Measurements from ENCODE around the gene MAP1S. TPM values are rescaled to one million over a fixed set of nuclear protein-coding genes. Genes with fewer than 3 reads are reported as not detected.

Gene MAP1S
- total RNA-seq, 1 experiment from 2014 or later = 51.4 TPM

GRCh38 chr19:17695198-17695597, 24.1 kb upstream of the MAP1S start:
- H3K4me3 ChIP-seq (ENCODE audit: low read depth, low read length) = no peak overlapping the region
- no peaks in the 10 kb centered on the region for H3K27me3 ChIP-seq (replicated peaks; ENCODE audit: control insufficient read depth, insufficient read depth, low read length)
- no peak for DNase-seq
- intact Hi-C loops (cut with micrococcal nuclease; ENCODE audit: unreplicated experiment) = no loop called here
- TF ChIP-seq, protein P1, sequence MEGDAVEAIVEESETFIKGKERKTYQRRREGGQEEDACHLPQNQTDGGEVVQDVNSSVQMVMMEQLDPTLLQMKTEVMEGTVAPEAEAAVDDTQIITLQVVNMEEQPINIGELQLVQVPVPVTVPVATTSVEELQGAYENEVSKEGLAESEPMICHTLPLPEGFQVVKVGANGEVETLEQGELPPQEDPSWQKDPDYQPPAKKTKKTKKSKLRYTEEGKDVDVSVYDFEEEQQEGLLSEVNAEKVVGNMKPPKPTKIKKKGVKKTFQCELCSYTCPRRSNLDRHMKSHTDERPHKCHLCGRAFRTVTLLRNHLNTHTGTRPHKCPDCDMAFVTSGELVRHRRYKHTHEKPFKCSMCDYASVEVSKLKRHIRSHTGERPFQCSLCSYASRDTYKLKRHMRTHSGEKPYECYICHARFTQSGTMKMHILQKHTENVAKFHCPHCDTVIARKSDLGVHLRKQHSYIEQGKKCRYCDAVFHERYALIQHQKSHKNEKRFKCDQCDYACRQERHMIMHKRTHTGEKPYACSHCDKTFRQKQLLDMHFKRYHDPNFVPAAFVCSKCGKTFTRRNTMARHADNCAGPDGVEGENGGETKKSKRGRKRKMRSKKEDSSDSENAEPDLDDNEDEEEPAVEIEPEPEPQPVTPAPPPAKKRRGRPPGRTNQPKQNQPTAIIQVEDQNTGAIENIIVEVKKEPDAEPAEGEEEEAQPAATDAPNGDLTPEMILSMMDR (IDR thresholded peaks at IDR 0.05; ENCODE audit: insufficient read depth in 1 of 2, low read depth in 1 of 2, low read length in 1 of 2, severe bottlenecking in 1 of 2, unreplicated experiment in 1 of 2) = no peak
- Mint-ChIP-seq H3K4me1 (ENCODE audit: low read depth, unreplicated experiment) (no peaks in the 10 kb centered on the region), H3K36me3 (ENCODE audit: insufficient read depth, unreplicated experiment) (no peaks in the 10 kb centered on the region), H3K27me3 (ENCODE audit: insufficient read depth, unreplicated experiment) (peaks cover 34% of the 10 kb centered on the region), H3K9me3 (ENCODE audit: unreplicated experiment) (no peaks in the 10 kb centered on the region), H3K27ac (ENCODE audit: unreplicated experiment) (no peak overlapping the region), H3K4me3 (ENCODE audit: unreplicated experiment) (no peak overlapping the region)
- no TSS peak for BruUV-seq (replicated peaks)
- no peaks in the 10 kb centered on the region for H3K36me3 ChIP-seq (ENCODE audit: control insufficient read depth, insufficient read depth, low read length)
- H3K4me1 ChIP-seq = no peaks in the 10 kb centered on the region
- ChIA-PET CTCF (no interaction called here), POLR2A (no interaction called here)
- H3K9me3 ChIP-seq = no peaks in the 10 kb centered on the region

DNA sequence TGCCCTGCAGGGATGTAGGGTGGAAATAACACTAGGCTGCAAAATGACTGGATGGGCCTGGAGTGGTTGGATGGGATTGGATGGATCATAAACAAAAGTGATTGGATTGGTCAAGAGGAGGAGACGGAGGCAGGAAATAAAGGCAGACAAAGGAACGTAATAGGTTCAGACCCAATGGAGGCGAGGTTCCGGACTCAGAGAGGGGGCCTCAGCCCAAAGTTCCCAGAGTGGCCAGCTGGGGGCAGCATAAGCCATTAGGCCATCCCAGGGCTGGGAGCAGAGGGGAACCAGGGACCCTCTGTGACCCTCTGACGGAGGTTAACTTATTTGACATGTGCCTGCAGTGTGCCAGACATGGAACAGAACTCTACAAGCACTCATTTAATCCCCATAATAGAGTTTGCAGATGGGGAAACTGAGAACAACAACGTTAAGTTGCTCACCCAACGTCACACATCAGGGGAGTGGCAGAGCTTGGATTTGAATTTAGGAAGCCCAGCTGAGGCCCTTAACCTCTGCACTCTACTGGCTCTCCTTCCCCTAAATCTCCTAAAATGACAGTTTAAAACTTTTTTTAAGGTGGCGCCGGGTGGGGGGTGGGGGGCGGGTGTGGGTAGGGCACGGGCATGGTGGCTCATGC, 15.3 kb upstream of the MAP1S start:
- Histone ChIP-seq H3K9me3 (no peaks in the 10 kb centered on the region), H3K4me1 (no peaks in the 10 kb centered on the region), H3K27me3 (replicated peaks; ENCODE audit: control insufficient read depth, insufficient read depth, low read length) (no peaks in the 10 kb centered on the region), H3K36me3 (ENCODE audit: control insufficient read depth, insufficient read depth, low read length) (no peaks in the 10 kb centered on the region), H3K4me3 (ENCODE audit: low read depth, low read length) (no peak overlapping the region)
- Mint-ChIP-seq H3K27ac (ENCODE audit: unreplicated experiment) (no peak overlapping the region), H3K9me3 (ENCODE audit: unreplicated experiment) (no peaks in the 10 kb centered on the region), H3K27me3 (ENCODE audit: insufficient read depth, unreplicated experiment) (peaks cover 7% of the 10 kb centered on the region), H3K4me3 (ENCODE audit: unreplicated experiment) (no peak overlapping the region), H3K36me3 (ENCODE audit: insufficient read depth, unreplicated experiment) (no peaks in the 10 kb centered on the region), H3K4me1 (ENCODE audit: low read depth, unreplicated experiment) (no peaks in the 10 kb centered on the region)
- peak in 1 of 2 experiments; percentile 25 for DNase-seq
- TF ChIP-seq, protein P1 (IDR thresholded peaks at IDR 0.05; ENCODE audit: insufficient read depth in 1 of 2, low read depth in 1 of 2, low read length in 1 of 2, severe bottlenecking in 1 of 2, unreplicated experiment in 1 of 2) = peak; percentile 44 to 48
- no TSS peak for BruUV-seq (replicated peaks)
- ChIA-PET POLR2A (no interaction called here), CTCF (interaction anchor here (0.5 kb wide), 1 partner anchor 63 kb away, joined by 5 read pairs; no protein-coding TSS in a partner anchor)
- intact Hi-C loops (cut with micrococcal nuclease; ENCODE audit: unreplicated experiment) = no loop called here

DNA sequence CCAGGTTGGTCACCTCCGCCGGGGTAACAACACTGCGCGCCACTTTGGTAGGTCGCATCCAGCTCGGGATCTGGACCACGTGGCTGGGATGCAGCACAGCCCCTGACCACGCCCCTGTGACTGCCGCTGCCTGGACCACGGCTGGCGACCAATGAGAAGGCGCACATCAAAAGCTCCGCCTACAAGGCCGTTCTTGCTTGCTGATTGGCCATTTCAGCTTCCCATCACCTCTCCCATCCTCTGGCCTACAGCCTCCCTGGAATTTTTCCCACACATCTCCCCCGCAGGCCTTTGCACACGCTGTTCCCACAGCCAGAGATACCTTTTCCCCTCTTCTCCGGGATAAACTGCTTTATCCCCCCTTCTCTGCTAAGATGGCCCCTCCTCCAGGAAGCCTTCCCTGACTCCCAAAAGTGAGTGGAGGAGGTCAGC, 12.5 kb upstream of the MAP1S start:
- no peak overlapping the region for H3K4me3 ChIP-seq (ENCODE audit: low read depth, low read length)
- no peaks in the 10 kb centered on the region for H3K27me3 Mint-ChIP-seq (ENCODE audit: insufficient read depth, unreplicated experiment)
- ChIA-PET CTCF (no interaction called here), POLR2A (no interaction called here)
- DNase-seq = peak; percentile 23 to 57
- no peaks in the 10 kb centered on the region for H3K27me3 ChIP-seq (replicated peaks; ENCODE audit: control insufficient read depth, insufficient read depth, low read length)
- no peaks in the 10 kb centered on the region for H3K4me1 ChIP-seq
- intact Hi-C loops (cut with micrococcal nuclease; ENCODE audit: unreplicated experiment) = no loop called here
- no peaks in the 10 kb centered on the region for H3K4me1 Mint-ChIP-seq (ENCODE audit: low read depth, unreplicated experiment)
- TF ChIP-seq, protein P1 (IDR thresholded peaks at IDR 0.05; ENCODE audit: insufficient read depth in 1 of 2, low read depth in 1 of 2, low read length in 1 of 2, severe bottlenecking in 1 of 2, unreplicated experiment in 1 of 2) = no peak
- no peaks in the 10 kb centered on the region for H3K9me3 Mint-ChIP-seq (ENCODE audit: unreplicated experiment)
- H3K27ac Mint-ChIP-seq (ENCODE audit: unreplicated experiment) = peak overlapping the region; percentile 8
- BruUV-seq (replicated peaks) = no TSS peak
- H3K4me3 Mint-ChIP-seq (ENCODE audit: unreplicated experiment) = no peak overlapping the region
- no peaks in the 10 kb centered on the region for H3K36me3 ChIP-seq (ENCODE audit: control insufficient read depth, insufficient read depth, low read length)
- H3K36me3 Mint-ChIP-seq (ENCODE audit: insufficient read depth, unreplicated experiment) = no peaks in the 10 kb centered on the region
- H3K9me3 ChIP-seq = no peaks in the 10 kb centered on the region

All from Caco-2 (cell line).